HG02970 (cell line): Measurements from ENCODE around the gene HRH1.
"Not testable (repeated sequence)": the region's sequence is repeated elsewhere in the genome, so short reads cannot be mapped to it uniquely, and the experiment has no call there.

Experiments
- ATAC-seq: cut with Tn5 transposase; IDR thresholded peaks from one replicate; pipeline ENCODE4 v1.9.1; 2021; ENCODE audit warnings: mild to moderate bottlenecking, moderate library complexity, moderate number of reproducible peaks; ENCODE audit not compliant: unreplicated experiment, low FRiP score

Gene HRH1, protein sequence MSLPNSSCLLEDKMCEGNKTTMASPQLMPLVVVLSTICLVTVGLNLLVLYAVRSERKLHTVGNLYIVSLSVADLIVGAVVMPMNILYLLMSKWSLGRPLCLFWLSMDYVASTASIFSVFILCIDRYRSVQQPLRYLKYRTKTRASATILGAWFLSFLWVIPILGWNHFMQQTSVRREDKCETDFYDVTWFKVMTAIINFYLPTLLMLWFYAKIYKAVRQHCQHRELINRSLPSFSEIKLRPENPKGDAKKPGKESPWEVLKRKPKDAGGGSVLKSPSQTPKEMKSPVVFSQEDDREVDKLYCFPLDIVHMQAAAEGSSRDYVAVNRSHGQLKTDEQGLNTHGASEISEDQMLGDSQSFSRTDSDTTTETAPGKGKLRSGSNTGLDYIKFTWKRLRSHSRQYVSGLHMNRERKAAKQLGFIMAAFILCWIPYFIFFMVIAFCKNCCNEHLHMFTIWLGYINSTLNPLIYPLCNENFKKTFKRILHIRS

GRCh38 chr3:11154036-11154952 lies at the start of gene HRH1:
TSS of gene HRH1 (plus strand) at chr3:11154493. CDS start at chr3:11259038, 104,545 bp downstream.
- ATAC-seq: no peak

GRCh38 chr3:11113316-11113715 lies 41.0 kb upstream of the HRH1 start:
- ATAC-seq: not testable (repeated sequence)

GRCh38 chr3:11115548-11115947 lies 38.7 kb upstream of the HRH1 start:
- ATAC-seq: no peak

DNA sequence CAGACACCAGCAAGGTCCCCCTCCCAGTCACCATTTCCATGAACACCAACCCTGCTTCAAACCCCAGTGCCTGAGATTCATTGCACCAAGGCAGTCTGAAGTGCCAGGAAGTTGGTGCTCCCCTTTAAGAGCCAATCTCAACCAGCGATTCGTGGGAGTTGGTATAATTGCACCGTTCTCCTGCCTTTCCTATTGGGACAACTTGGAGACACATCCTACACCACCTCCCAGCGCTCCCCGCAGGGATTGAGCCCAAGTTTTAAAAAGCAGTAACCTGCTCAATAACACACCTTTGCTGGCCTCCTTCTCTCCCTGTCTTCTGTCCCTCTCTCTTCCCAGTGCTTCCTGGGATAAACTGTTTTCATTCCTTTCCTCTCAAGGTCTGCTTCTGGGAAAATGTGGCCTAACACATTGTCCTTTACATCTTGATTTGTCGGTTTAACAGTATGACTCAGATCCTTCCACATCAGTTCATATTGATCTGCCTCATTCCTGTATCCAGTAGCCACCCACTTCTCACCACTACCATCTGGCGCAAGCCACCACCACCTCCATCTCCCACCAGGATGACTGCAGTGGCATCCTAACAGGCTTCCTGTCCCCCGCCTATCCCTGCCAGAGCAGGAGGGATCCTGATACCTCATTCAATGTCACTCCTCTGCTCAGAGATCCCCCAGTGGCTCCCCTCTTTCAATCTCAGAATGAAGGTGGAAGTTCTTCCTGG lies 37.8 kb upstream of the HRH1 start:
- ATAC-seq: no peak

DNA sequence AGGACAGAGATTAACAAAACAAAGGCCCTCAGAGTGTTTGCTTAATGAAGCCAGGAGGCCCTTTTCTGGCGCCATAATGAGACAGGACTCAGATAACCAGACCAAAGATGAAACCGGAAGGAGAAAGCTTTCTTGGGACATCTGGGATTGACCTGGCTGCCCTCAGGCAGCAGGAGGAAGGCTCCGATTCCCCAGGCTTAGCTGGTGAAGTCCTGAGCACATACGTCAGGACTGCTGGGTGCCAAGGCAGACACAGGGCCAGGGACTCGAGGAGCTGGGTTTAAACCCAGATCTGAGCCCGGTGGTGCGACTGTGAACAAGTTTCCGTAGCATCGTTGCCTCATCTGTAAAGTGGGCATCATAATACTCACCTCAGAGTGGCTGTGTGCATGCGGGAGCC lies 36.7 kb upstream of the HRH1 start:
- no peak for ATAC-seq

DNA sequence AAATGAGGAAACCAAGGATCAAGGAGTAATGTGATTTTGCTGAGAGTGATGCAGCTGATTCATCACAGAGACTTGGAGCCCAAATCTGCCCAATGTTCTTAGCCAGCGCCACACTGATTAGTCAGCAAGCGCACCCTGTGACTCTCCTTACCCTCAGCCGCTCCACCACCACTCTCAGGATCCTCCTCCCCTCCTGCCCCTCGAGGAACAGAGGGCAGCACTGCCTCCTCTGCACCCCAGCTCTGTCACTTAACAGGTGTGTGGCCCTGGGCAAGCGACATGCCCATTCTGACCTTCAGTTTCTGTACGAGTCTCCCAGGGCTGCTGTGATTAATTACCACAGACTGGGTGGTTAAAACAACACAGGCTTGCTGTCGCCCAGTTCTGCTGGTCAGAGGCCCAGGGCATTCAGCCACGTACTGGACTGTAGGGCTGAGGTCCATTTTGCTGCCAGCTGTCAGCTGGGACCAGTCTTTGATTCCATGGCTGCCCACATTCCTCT lies 36.1 kb upstream of the HRH1 start:
- no peak for ATAC-seq

DNA sequence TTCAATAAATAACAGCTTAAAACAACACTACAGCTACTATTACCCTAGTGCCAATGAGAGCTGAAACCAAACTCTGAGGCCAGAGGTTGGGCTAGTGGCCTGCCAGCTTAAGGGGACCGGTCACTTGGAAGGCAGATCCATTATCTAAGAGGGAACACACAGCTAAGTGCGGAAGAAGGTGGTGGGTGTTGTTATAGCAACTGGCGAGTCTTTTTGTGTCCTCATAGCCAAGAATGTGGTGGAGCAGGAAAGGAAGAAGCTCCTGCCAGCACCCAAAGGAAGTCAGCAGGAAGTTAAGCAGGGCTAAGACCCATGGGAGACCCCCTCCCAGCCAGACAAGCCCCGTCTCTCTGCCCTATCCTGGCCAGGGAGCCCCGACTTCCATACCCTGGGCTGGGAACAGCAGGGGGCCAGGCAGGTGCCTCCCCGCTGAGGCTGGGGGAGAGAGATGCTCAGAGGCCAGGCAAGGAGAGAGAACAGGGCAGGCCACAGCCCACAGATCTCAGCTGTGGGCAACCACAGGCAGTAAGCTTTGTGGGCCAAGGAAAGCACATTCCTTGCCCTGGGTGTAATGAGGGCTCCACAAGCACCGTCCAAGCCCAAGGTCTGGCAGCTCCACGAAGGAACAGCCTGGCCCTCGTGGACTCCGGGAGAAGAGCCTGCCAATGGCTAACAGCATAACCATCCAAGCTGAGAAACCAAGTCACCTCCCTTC lies 34.0 kb upstream of the HRH1 start:
- ATAC-seq: no peak

DNA sequence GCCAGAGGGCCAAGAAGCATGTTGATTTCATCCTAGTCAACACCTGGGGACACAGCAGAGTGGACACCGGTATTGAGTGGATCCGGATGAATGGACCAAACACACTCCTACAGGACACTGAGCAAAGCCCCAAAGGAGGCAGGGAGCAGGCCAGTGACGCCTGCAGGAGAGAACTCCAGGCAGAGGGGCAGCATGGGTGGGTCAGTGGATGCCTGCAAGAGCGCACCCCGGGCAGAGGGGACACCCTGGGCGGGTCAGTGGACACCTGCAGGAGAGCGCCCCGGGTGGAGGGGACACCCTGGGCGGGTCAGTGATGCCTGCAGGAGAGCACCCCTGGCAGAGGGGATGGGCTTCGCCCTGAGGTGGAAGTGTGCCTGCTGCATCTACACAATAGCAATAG lies 27.6 kb upstream of the HRH1 start:
- ATAC-seq: no peak

GRCh38 chr3:11128682-11129632 lies 25.3 kb upstream of the HRH1 start:
- ATAC-seq: no peak

DNA sequence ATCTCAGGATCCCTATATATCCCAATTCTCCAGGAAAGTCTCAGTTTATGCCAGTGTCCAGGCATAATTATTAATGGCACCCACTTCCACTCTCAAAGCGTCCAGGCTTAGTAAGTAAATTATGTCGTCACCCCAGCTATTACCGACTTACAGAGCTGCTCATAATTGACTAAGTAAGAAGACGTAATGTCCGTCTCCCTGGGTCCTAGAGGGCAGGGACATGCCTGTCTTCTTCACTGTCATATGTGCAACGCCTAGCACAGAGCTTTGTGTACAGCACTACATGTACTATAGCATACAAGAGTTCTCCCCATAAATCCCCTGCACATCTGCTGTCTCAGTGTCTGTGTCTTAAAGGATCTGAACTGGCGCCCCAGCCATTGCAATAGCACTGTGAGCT lies 23.9 kb upstream of the HRH1 start:
- ATAC-seq: no peak

DNA sequence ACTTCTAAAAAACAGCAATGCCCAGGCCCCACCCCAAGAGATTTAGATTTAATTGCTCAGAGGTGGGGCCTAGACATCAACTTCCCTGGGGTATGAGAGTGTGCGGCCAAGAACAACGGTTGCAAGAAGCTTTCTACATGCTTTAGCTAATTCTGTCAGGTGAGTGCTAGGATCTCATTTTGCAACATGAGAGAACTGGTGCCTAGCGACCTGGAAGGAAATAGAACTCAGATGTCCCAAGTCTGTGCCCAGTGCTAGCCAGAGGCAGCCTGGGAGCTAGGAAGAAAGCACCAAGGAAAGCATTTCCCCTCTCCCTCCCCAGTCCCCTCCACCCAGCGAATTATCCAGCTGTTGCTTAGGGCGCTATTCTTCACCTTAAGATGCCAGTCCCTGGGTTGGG lies 22.9 kb upstream of the HRH1 start:
- no peak for ATAC-seq

DNA sequence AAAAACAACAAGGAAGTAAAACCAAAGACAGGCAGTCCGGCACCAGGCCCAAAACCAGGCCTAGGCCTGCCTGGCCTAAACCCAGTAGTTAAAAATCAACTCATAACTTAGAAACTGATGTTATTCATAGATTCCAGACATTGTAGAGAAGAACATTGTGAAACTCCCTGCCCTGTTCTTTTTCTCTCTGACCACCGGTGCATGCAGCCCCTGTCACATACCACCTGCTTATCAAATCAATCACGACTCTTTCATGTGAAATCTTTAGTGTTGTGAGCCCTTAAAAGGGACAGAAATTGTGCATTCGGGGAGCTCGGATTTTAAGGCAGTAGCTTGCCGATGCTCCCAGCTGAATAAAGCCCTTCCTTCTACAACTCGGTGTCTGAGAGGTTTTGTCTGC lies 22.4 kb upstream of the HRH1 start:
- not testable (repeated sequence) for ATAC-seq

- ATAC-seq: no peak
Observed at GRCh38 chr3:11132861-11133260, 21.4 kb upstream of the HRH1 start.

- no peak for ATAC-seq
Observed at GRCh38 chr3:11134794-11135193, 19.5 kb upstream of the HRH1 start.

DNA sequence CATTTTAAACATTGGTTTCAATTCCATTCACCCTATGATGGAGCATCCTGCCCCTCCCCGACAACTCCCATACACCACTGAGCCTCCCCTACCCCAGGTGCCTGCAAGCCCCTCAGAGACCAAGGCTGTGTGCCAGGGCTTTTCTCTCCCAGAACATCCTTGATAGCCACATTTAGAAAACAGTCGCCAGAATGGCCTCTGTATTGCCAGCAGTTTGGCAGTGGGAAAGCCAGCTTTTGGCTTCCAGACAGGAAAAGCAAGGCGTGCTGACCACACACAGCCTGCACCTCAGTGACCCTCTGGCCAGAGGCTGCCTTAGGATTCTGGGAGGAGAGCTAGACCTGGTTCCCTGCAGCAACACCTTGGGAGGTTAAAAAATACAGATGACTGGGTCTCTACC lies 18.2 kb upstream of the HRH1 start:
- no peak for ATAC-seq

DNA sequence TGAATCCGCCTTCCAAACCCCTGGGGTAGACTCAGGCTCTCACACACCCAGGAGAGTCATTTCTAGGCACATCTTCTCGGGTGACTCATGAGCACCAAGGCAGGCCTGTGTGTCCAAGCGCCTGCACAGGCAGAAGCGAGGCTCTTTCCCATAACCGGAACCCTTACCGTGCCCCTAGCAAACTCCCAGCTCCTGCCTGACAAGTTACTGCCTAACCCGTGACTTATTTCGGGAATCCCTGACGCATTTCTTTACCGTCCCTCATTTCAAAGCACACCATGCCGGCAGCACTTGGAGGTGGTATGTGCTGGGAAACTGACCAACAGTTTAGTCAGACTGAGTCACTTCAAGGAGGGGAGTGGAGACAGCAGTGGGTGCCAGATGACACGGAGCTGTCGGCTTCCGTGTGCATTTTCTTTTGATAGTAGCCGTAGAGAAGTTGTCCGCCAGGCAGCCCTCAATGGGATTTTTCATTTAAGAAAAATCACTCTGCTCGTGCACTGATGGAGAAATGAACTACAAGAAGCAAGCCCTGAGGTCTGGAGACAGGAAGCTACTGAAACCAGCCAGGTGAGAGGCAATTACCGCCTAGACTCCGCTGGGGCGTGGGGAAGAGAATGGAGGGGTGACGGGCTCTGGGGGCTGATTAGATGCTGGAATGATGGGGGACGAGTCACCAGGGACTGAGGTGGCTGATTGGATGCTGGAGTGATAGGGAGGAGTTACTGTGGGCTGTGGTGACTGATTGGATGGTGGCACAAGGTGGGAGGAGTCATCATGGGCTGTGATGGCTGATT lies 17.3 kb upstream of the HRH1 start:
- no peak for ATAC-seq

DNA sequence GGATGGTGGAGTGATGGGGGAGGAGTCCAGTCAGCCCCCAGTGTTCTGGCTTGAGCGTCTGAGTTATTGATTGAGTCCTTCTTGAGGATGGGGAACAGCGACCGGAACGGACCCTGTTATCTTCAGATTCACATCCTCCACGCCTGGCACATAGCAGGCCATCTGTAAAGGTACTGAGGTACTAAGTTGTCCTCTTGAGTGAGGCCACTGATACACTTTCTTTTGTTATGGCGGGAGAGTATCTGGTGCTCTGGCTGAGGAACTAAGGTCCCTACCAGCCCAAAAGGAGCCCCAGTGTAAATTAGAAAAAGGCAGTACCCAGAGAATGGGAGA lies 16.7 kb upstream of the HRH1 start:
- ATAC-seq: no peak

DNA sequence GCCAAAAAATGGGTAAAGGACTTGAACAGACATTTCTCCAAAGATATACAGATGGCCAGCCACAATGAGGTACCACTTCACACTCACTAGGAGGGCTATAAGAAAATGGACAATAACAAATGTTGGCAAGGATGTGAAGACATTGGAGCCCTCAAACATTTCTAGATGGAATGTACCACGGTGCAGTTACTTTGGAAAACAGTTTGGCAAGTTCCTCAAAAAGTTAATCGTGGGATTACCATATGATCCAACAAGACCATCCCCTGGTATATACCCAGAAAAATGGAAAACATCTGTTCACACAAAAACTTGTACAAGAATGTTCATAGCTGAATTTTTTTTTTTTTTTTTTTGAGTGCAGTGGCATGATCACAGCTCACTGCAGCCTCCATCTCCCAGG lies 15.9 kb upstream of the HRH1 start:
- ATAC-seq: no peak
